Superior temporal gyrus (tissue), 1 donor: ENCODE measurements around the gene DISP2.

Experiments
- DNase-seq: peaks from one replicate; pipeline ENCODE4 v3.0.0-alpha.2; 2016; ENCODE audit errors: extremely low spot score

The DISP2 gene

GRCh38 chr15:40325700-40326099, 32.3 kb upstream of the DISP2 start:
- no peak for DNase-seq

GRCh38 chr15:40327457-40327856, 30.6 kb upstream of the DISP2 start:
- no peak for DNase-seq

- no peak for DNase-seq
Measured at GRCh38 chr15:40328176-40328575, 29.8 kb upstream of the DISP2 start.

GRCh38 chr15:40328751-40329150, 29.3 kb upstream of the DISP2 start:
- DNase-seq, result no peak

- no peak for DNase-seq
Measured at GRCh38 chr15:40329804-40330203, 28.2 kb upstream of the DISP2 start.

- DNase-seq, result no peak
Measured at GRCh38 chr15:40330368-40330836, 27.6 kb upstream of the DISP2 start.

- no peak for DNase-seq
Measured at GRCh38 chr15:40331026-40331425, 27.0 kb upstream of the DISP2 start.

- DNase-seq, result no peak
Measured at GRCh38 chr15:40331637-40332036, 26.4 kb upstream of the DISP2 start.

- no peak for DNase-seq
Measured at GRCh38 chr15:40332113-40332781, 25.8 kb upstream of the DISP2 start.

- no peak for DNase-seq
Measured at GRCh38 chr15:40333922-40334492, 24.0 kb upstream of the DISP2 start.

GRCh38 chr15:40334541-40334940, 23.5 kb upstream of the DISP2 start:
- no peak for DNase-seq

- no peak for DNase-seq
Measured at GRCh38 chr15:40334941-40335795, 22.9 kb upstream of the DISP2 start.

GRCh38 chr15:40335938-40336743, 21.9 kb upstream of the DISP2 start:
- no peak for DNase-seq

- DNase-seq, result no peak
Measured at GRCh38 chr15:40336744-40337122, 21.3 kb upstream of the DISP2 start.

GRCh38 chr15:40337597-40337996, 20.4 kb upstream of the DISP2 start:
- DNase-seq, result no peak

- DNase-seq, result no peak
Measured at GRCh38 chr15:40338041-40338657, 19.9 kb upstream of the DISP2 start.

GRCh38 chr15:40338921-40339620, 18.9 kb upstream of the DISP2 start:
- peak; percentile 85 for DNase-seq

GRCh38 chr15:40339621-40339945, 18.4 kb upstream of the DISP2 start:
- no peak for DNase-seq

- peak; percentile 58 for DNase-seq
Measured at GRCh38 chr15:40340038-40340739, 17.8 kb upstream of the DISP2 start.

- peak; percentile 85 for DNase-seq
Measured at GRCh38 chr15:40340740-40341400, 17.1 kb upstream of the DISP2 start, which contains the start of gene CCDC9B. Gene CCDC9B, minus strand, starts transcription at chr15:40340939. Its CDS starts 120 bp downstream, at chr15:40340819.
